NCI-H1417 treated with DMSO at 0.1 percent for 48 hours (cell line): Measurements from ENCODE around the gene DCDC2C.
"Not testable (repeated sequence)": the region's sequence is repeated elsewhere in the genome, so short reads cannot be mapped to it uniquely, and the experiment has no call there.

Experiments used
- DNase-seq: peaks from one replicate; lab custom pipeline; 2025; lab: John Stamatoyannopoulos, UW

Gene DCDC2C

DNA sequence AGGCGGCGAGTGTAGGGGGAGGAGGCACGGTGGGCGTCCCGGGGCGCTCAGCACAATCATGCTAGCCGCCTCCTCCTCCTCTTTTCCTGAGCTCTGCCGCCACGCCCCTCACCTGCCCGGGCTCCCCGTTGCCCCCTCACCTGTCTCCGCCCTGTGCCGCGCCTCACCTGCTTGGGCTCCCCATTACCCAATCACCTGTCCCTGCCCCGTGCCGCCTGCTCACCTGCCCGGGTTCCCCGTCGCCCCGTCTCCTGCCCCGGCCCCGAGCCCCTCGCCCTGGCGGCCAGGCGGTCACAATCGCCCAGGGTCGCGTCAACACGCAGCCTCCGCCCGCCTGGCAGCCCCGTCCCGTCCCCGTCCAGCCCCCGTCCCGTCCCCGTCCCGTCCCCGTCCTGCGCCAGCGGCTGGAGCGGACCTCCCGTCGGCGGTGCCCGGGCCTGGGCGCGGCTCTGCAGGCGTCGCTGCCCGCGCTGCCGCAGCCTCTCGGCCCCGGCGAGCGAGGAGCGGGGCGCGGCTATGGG is at the start of gene DCDC2C:
Gene DCDC2C (plus strand): TSS at position 340 of the 521 bp plus-strand sequence. CDS start 177 bp downstream, at position 517.
- no peak for DNase-seq

- DNase-seq = no peak
Observed at GRCh38 chr2:3654011-3654410, 49.4 kb upstream of the DCDC2C start.

- no peak for DNase-seq
Observed at GRCh38 chr2:3654531-3655225, 48.7 kb upstream of the DCDC2C start.

- no peak for DNase-seq
Observed at GRCh38 chr2:3655871-3656761, 47.3 kb upstream of the DCDC2C start.

GRCh38 chr2:3656762-3657721 is 46.3 kb upstream of the DCDC2C start:
- no peak for DNase-seq

GRCh38 chr2:3657881-3658280 is 45.5 kb upstream of the DCDC2C start, which contains the start of gene ALLC:
Gene ALLC (plus strand): TSS chr2:3658200. CDS start chr2:3671158, 12,958 bp downstream.
- no peak for DNase-seq

- no peak for DNase-seq
Observed at GRCh38 chr2:3659447-3660432, 43.6 kb upstream of the DCDC2C start.

DNA sequence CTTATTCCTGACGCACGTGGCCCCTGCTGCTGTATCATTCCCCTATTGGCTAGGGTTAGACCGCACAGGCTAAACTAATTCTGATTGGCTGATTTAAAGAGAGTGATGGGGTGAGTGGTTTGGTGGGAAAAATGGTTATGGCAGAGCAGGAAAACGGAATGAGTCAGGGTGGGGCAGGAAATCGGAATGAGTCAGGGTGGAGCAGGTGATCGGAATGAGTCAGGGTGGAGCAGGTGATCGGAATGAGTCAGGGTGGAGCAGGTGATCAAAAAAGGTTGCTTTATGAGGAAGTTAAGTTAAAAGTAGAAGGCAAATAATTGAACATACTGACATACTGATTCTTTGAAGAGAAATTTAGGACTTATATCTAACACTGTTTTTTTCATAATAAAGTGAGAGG is 42.7 kb upstream of the DCDC2C start:
- not testable (repeated sequence) for DNase-seq

DNA sequence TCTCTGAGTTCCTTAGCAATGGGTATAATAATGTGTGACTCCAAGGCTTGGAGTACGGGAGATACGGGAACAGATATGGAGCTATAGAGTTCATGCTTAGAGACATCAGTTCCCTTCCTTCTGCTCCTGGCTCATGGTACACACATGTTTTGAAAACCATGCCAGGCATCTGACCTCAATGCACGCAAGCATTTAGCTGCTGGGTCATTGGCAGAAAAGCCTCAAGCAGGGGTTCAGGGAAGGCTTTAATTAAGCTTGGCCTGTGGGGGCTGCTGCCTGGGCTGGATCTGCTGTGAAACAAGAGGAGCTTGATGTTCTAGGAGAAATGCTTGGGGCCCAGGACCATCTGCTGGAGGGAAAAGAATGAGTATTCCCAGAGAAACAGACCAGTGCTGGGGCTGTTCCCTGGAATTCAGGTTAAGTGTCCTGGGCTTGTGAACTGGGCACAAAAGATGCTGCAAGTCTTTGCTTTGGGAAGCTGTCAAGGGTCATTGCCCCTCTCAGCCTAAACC is 42.2 kb upstream of the DCDC2C start:
- no peak for DNase-seq

DNA sequence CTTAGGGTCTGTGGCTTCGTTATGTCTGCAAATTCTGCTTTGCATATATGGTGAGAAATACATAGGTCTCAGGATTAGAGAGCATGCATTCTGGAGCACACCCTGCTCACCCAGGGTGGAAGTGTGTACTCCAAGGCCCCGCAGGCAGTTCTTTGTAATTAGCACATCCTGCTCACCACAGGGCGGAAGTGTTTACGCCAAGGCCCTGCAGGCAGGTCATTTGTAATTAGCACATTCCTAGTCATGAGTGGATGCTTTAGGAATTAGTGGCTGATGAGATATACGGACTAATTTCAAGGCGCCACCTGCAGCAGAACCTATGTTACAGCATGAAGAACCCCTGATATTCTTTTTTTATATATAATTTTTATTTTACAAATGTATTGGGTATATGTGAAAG is 41.1 kb upstream of the DCDC2C start:
- no peak for DNase-seq

- no peak for DNase-seq
Observed at GRCh38 chr2:3664118-3664517, 39.3 kb upstream of the DCDC2C start.

GRCh38 chr2:3664925-3665324 is 38.5 kb upstream of the DCDC2C start:
- no peak for DNase-seq

- no peak for DNase-seq
Observed at GRCh38 chr2:3665886-3666612, 37.3 kb upstream of the DCDC2C start.

- no peak for DNase-seq
Observed at GRCh38 chr2:3666613-3666975, 36.8 kb upstream of the DCDC2C start.

DNA sequence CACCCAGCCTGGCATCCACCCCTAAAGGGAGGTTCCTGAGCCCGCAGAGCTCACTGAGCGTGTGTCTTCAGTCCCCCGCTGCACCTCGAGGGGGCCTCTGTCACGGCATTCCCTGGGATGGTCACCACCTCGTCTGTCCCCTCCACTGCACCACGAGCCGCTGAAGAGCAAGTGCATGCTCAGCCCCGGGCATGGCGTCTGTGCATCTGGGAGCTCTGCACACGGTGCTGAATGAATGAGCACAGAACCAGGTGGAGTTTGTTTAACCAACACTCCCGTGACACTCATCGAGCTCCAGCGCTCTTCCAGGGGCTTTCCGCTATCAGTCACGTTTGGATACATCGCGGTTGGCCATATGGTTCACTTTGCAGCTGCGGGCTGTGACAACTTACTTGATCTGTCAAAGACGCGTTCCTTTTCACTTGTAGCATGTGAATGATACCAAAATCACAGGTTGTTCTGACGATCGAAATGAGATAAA is 36.2 kb upstream of the DCDC2C start:
- no peak for DNase-seq

GRCh38 chr2:3669656-3670055 is 33.7 kb upstream of the DCDC2C start:
- DNase-seq = no peak

DNA sequence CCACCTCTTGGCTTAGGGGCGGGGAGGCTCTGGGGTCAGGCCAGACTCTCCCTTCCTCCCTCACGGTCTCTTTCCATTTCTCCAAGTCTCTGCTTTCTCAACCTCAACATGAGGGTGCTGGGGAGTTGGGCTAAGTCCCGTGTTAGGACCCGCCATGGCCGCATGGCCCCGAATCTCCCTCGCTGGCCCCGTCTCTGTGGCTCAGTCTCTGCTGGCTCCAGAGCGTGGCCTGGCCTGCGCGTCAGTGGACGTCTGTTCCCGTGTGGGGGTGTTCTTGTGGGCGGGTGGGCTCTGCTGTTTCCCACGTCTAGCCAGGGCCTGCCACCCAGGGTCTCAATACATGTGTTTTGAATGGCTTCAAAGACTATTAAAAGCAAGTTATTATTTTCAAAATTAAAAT is 33.0 kb upstream of the DCDC2C start:
- no peak for DNase-seq

DNA sequence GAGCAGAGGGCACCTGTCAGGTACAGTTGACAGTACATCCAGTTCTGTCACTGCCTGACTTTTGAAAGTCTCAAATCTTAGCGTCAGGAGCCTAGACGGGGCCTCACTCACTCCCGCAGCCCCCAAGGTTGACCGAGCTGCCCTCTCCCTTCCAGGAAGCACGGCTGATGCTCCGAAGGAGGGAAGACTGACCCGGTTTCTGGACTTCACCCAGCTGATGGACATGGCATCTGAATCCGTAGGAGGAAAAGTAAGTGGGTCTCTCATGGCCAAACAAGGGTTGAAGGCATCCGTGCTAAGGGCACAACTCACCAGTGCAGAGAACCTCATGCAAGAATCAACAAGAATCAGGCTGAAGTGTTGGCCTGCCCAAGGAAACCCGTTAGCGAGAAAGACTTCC is 32.4 kb upstream of the DCDC2C start:
- no peak for DNase-seq

DNA sequence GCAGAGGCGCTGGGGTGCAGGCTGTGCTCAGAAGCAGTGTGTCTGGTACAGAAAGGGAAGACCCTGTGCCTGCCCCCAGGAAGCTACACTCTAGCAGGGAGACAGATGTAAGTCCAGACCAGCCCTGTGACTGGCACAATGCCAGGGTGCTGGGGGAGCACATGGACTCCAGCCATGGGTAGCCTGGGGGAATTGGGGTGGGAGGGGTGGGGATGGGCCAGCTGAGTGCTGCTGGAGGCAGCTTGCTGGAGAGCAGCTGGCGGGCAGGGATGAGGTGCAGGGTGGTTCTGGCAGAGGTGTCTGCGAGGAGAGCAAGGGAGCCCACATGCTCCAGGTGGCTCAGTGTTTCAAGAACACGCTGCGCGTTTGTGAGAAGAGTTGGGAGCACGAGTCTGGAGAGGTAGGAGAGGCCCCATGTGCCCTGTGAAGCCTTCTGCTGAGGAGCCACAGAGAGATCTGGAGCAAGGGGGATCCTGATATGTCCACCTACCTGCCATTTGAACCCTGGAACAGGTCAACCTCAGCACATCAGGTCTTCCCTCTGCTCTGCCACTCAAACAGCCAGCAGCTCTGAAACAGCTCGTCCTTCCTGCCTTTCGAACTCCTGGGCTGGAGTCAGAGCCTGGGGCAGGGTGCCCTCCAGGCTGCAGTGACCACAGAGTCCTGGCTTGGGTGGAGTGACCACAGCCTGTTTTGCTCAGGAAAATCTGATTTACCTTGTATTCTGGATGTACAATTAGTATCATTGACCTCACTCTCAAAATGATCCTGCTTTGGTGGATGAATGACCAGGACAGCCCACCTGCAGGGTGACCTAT is 30.3 kb upstream of the DCDC2C start:
- DNase-seq = no peak
